Central memory CD8-positive, alpha-beta T cell (primary cell): ENCODE measurements around the gene MARVELD1.

Experiments used
- ATAC-seq: fragments of 150-1000 bp; cut with Tn5 transposase; replicated peaks from 2 replicates; pipeline ENCODE4 v1.10.0; 2022; ENCODE audit warnings: mild to moderate bottlenecking, moderate FRiP score, moderate number of reproducible peaks; ENCODE audit not compliant: poor library complexity, severe bottlenecking; ENCODE audit errors: extremely low read depth
- DNase-seq, 2 donors: peaks; one replicate each; pipeline ENCODE4 v3.0.0; 2021; ENCODE audit warnings: low spot score in 2 of 2
- H3K27ac Mint-ChIP-seq: one replicate; pipeline ENCODE4 v1.8.0; 2022; ENCODE audit warnings: low read depth, mild to moderate bottlenecking, moderate library complexity, mixed read lengths
- H3K27me3 Mint-ChIP-seq: one replicate; pipeline ENCODE4 v1.8.0; 2022; ENCODE audit warnings: mixed read lengths
- H3K36me3 Mint-ChIP-seq: one replicate; pipeline ENCODE4 v1.8.0; 2022; ENCODE audit warnings: mild to moderate bottlenecking, moderate library complexity, mixed read lengths; ENCODE audit not compliant: insufficient read depth
- H3K4me1 Mint-ChIP-seq: one replicate; pipeline ENCODE4 v1.8.0; 2022; ENCODE audit warnings: mixed read lengths
- H3K4me3 Mint-ChIP-seq: one replicate; pipeline ENCODE4 v1.8.0; 2022; ENCODE audit warnings: mild to moderate bottlenecking, moderate library complexity, mixed read lengths
- H3K9me3 Mint-ChIP-seq: one replicate; pipeline ENCODE4 v1.8.0; 2022; ENCODE audit warnings: mixed read lengths

The MARVELD1 gene

GRCh38 chr10:97705006-97705670, 8.4 kb upstream of the MARVELD1 start:
- H3K4me3 Mint-ChIP-seq = no peak overlapping the region
- no peaks in the 10 kb centered on the region for H3K4me1 Mint-ChIP-seq
- H3K27ac Mint-ChIP-seq = no peak overlapping the region
- H3K36me3 Mint-ChIP-seq = no peaks in the 10 kb centered on the region
- peaks cover 38% of the 10 kb centered on the region for H3K27me3 Mint-ChIP-seq
- DNase-seq (no peak), ATAC-seq (no peak)
- no peaks in the 10 kb centered on the region for H3K9me3 Mint-ChIP-seq

GRCh38 chr10:97707134-97707861, 6.2 kb upstream of the MARVELD1 start:
- DNase-seq = no peak

GRCh38 chr10:97708167-97708566, 5.4 kb upstream of the MARVELD1 start:
- Mint-ChIP-seq H3K4me1 (peaks cover 6% of the 10 kb centered on the region), H3K27me3 (peaks cover 60% of the 10 kb centered on the region), H3K36me3 (peaks cover 2% of the 10 kb centered on the region), H3K9me3 (no peaks in the 10 kb centered on the region), H3K4me3 (no peak overlapping the region), H3K27ac (no peak overlapping the region)
- ATAC-seq = no peak
- DNase-seq = no peak

More at GRCh38 chr10:97707134-97707861, 6.2 kb upstream of the MARVELD1 start:
- Mint-ChIP-seq H3K4me1 (no peaks in the 10 kb centered on the region), H3K4me3 (no peak overlapping the region), H3K27ac (no peak overlapping the region), H3K27me3 (peaks cover 51% of the 10 kb centered on the region), H3K36me3 (no peaks in the 10 kb centered on the region), H3K9me3 (no peaks in the 10 kb centered on the region)
- no peak for ATAC-seq

- H3K36me3 Mint-ChIP-seq = peaks cover 2% of the 10 kb centered on the region
- no peak overlapping the region for H3K4me3 Mint-ChIP-seq
- H3K4me1 Mint-ChIP-seq = peaks cover 12% of the 10 kb centered on the region
- ATAC-seq (no peak), DNase-seq (no peak)
- H3K9me3 Mint-ChIP-seq = no peaks in the 10 kb centered on the region
- peaks cover 60% of the 10 kb centered on the region for H3K27me3 Mint-ChIP-seq
- no peak overlapping the region for H3K27ac Mint-ChIP-seq
These were observed 4.3 kb upstream of the MARVELD1 start for GRCh38 chr10:97708976-97709946.

GRCh38 chr10:97711640-97712572, 1.6 kb upstream of the MARVELD1 start:
- H3K4me3 Mint-ChIP-seq = peak overlapping the region; percentile 87
- no peak overlapping the region for H3K27ac Mint-ChIP-seq

GRCh38 chr10:97713826-97714400, 383 bp downstream of the MARVELD1 start:
- peaks cover 2% of the 10 kb centered on the region for H3K36me3 Mint-ChIP-seq
- peak overlapping the region; percentile 75 for H3K27ac Mint-ChIP-seq
- H3K27me3 Mint-ChIP-seq = peaks cover 34% of the 10 kb centered on the region
- ATAC-seq = peak; percentile 85
- no peaks in the 10 kb centered on the region for H3K9me3 Mint-ChIP-seq
- peak; percentile 25 to 38 for DNase-seq
- peaks cover 15% of the 10 kb centered on the region for H3K4me1 Mint-ChIP-seq
- H3K4me3 Mint-ChIP-seq = peak overlapping the region; percentile 87

More at GRCh38 chr10:97711640-97712572, 1.6 kb upstream of the MARVELD1 start:
- H3K36me3 Mint-ChIP-seq = peaks cover 2% of the 10 kb centered on the region
- peaks cover 44% of the 10 kb centered on the region for H3K27me3 Mint-ChIP-seq
- DNase-seq (no peak), ATAC-seq (no peak)
- H3K4me1 Mint-ChIP-seq = peaks cover 15% of the 10 kb centered on the region
- H3K9me3 Mint-ChIP-seq = no peaks in the 10 kb centered on the region

- peaks cover 15% of the 10 kb centered on the region for H3K4me1 Mint-ChIP-seq
- DNase-seq (no peak), ATAC-seq (peak; percentile 33)
- peak overlapping the region; percentile 87 for H3K4me3 Mint-ChIP-seq
- no peaks in the 10 kb centered on the region for H3K9me3 Mint-ChIP-seq
- H3K36me3 Mint-ChIP-seq = peaks cover 2% of the 10 kb centered on the region
- peaks cover 27% of the 10 kb centered on the region for H3K27me3 Mint-ChIP-seq
- peak overlapping the region; percentile 75 for H3K27ac Mint-ChIP-seq
These were observed 1.1 kb downstream of the MARVELD1 start for GRCh38 chr10:97714401-97715258.

GRCh38 chr10:97715259-97715874, 1.8 kb downstream of the MARVELD1 start:
- Mint-ChIP-seq H3K27ac (no peak overlapping the region), H3K4me3 (peak overlapping the region; percentile 87), H3K36me3 (peaks cover 2% of the 10 kb centered on the region), H3K4me1 (peaks cover 15% of the 10 kb centered on the region), H3K27me3 (peaks cover 19% of the 10 kb centered on the region), H3K9me3 (no peaks in the 10 kb centered on the region)
- no peak for DNase-seq
- no peak for ATAC-seq

- Mint-ChIP-seq H3K27me3 (peaks cover 6% of the 10 kb centered on the region), H3K27ac (no peak overlapping the region), H3K9me3 (no peaks in the 10 kb centered on the region), H3K4me1 (peaks cover 15% of the 10 kb centered on the region), H3K4me3 (no peak overlapping the region), H3K36me3 (peaks cover 2% of the 10 kb centered on the region)
- ATAC-seq = no peak
- DNase-seq = no peak
These were observed 4.1 kb downstream of the MARVELD1 start for GRCh38 chr10:97717627-97718026.

GRCh38 chr10:97718178-97718577, 4.6 kb downstream of the MARVELD1 start:
- Mint-ChIP-seq H3K4me1 (peaks cover 10% of the 10 kb centered on the region), H3K27ac (no peak overlapping the region), H3K36me3 (peaks cover under 1% of the 10 kb centered on the region), H3K4me3 (no peak overlapping the region), H3K9me3 (no peaks in the 10 kb centered on the region), H3K27me3 (peaks cover under 1% of the 10 kb centered on the region)
- ATAC-seq (no peak), DNase-seq (no peak)
